Kidney epithelial cell (primary cell): Measurements from ENCODE around the gene ACAP3. TPM values are rescaled to one million over a fixed set of nuclear protein-coding genes. Genes with fewer than 3 reads are reported as not detected.

Experiments used
- DNase-seq: peaks from one replicate; pipeline ENCODE4 v3.0.0-alpha.2; 2010; ENCODE audit warnings: low read depth
- H3K27me3 ChIP-seq: 2 replicates; pipeline ENCODE4 v1.6.0; 2011; ENCODE audit warnings: low read length; ENCODE audit not compliant: control insufficient read depth, insufficient read depth
- H3K36me3 ChIP-seq: 2 replicates; pipeline ENCODE4 v1.5.1; 2011; ENCODE audit warnings: low read length; ENCODE audit not compliant: control insufficient read depth, insufficient read depth
- H3K4me3 ChIP-seq: 2 replicates; pipeline ENCODE4 v1.5.1; 2011; ENCODE audit warnings: low read depth, mild to moderate bottlenecking, control low read depth, low read length
- CTCF ChIP-seq: IDR thresholded peaks from 2 replicates; pipeline ENCODE4 v1.5.1; 2011; ENCODE audit warnings: mild to moderate bottlenecking, moderate library complexity, low read length, control low read depth, inconsistent platforms; ENCODE audit not compliant: insufficient read depth, poor library complexity, severe bottlenecking
- total RNA-seq: library from RNA; depleted of rRNA; stranded (reverse); fragments of >200 nt; gene quantifications from 2 replicates; pipeline ENCODE4 v1.2.3, GENCODE V29; 2015

Gene ACAP3
- total RNA-seq, 1 donor from 2014 or later, result 37.9 TPM

- peak; percentile 28 for TF ChIP-seq CTCF
- Histone ChIP-seq H3K4me3 (no peak overlapping the region), H3K36me3 (peaks cover 3% of the 10 kb centered on the region), H3K27me3 (no peaks in the 10 kb centered on the region)
- no peak for DNase-seq
Observed at GRCh38 chr1:1306070-1306660, 1.6 kb downstream of the ACAP3 start.

GRCh38 chr1:1305300-1306069 lies 2.2 kb downstream of the ACAP3 start:
- H3K36me3 ChIP-seq, result peaks cover 1% of the 10 kb centered on the region
- TF ChIP-seq CTCF, result peak; percentile 13
- DNase-seq, result peak; percentile 35
- H3K27me3 ChIP-seq, result no peaks in the 10 kb centered on the region
- no peak overlapping the region for H3K4me3 ChIP-seq

GRCh38 chr1:1304331-1305299 lies 3.1 kb downstream of the ACAP3 start:
- DNase-seq, result peak; percentile 31
- no peaks in the 10 kb centered on the region for H3K27me3 ChIP-seq
- no peak for TF ChIP-seq CTCF
- peaks cover 1% of the 10 kb centered on the region for H3K36me3 ChIP-seq
- H3K4me3 ChIP-seq, result peak overlapping the region; percentile 6

GRCh38 chr1:1303736-1304135 lies 4.0 kb downstream of the ACAP3 start:
- no peaks in the 10 kb centered on the region for H3K36me3 ChIP-seq

More at GRCh38 chr1:1303736-1304135, 4.0 kb downstream of the ACAP3 start:
- no peak for DNase-seq
- TF ChIP-seq CTCF, result no peak
- Histone ChIP-seq H3K4me3 (no peak overlapping the region), H3K27me3 (no peaks in the 10 kb centered on the region)
